Mucosa of rectum (tissue), 2 donors: ENCODE measurements around the gene OR51F1.
"Not testable (repeated sequence)": the region's sequence is repeated elsewhere in the genome, so short reads cannot be mapped to it uniquely, and the experiment has no call there.

Experiments used
- H3K27ac ChIP-seq, 2 donors: one replicate each; pipeline ENCODE4 v1.7.0; 2013; ENCODE audit warnings: inconsistent platforms in 2 of 2, low read depth in 2 of 2, low read length in 2 of 2
- H3K27me3 ChIP-seq, 2 donors: one replicate each; pipeline ENCODE4 v1.7.0; 2013; ENCODE audit warnings: low read length in 2 of 2; ENCODE audit not compliant: control insufficient read depth in 2 of 2, insufficient read depth in 2 of 2
- H3K36me3 ChIP-seq, 2 donors: one replicate each; pipeline ENCODE4 v1.7.0; 2013; ENCODE audit warnings: low read length in 2 of 2; ENCODE audit not compliant: control insufficient read depth in 2 of 2, insufficient read depth in 2 of 2
- H3K4me1 ChIP-seq, 2 donors: one replicate each; pipeline ENCODE4 v1.7.0; 2013; ENCODE audit warnings: low read length in 2 of 2, mild to moderate bottlenecking in 1 of 2; ENCODE audit not compliant: control insufficient read depth in 2 of 2, insufficient read depth in 2 of 2
- H3K4me3 ChIP-seq, 2 donors: one replicate each; pipeline ENCODE4 v1.7.0; 2013; ENCODE audit warnings: low read length in 2 of 2
- H3K9ac ChIP-seq, 2 donors: one replicate each; pipeline ENCODE4 v1.7.0; 2013; ENCODE audit warnings: low read length in 2 of 2, low read depth in 1 of 2, mild to moderate bottlenecking in 1 of 2
- H3K9me3 ChIP-seq, 2 donors: one replicate each; pipeline ENCODE4 v1.7.0; 2013; ENCODE audit warnings: low read length in 2 of 2; ENCODE audit not compliant: control insufficient read depth in 2 of 2
- donor health status: healthy.
- donor health status: Normal muscosa, but diverticular disease.

The OR51F1 gene

GRCh38 chr11:4769838-4770237 is at the start of gene OR51F1:
Gene OR51F1, minus strand, starts transcription at chr11:4769938. Its CDS starts 0 bp downstream, at chr11:4769938.
- no peak within 1 kb of the TSS for H3K4me3 ChIP-seq
- no peak within 1 kb of the TSS for H3K27ac ChIP-seq
- no peaks in the 10 kb centered on the region for H3K27me3 ChIP-seq
- no peaks in the 10 kb centered on the region for H3K36me3 ChIP-seq
- H3K4me1 ChIP-seq = no peaks in the 10 kb centered on the region
- H3K9me3 ChIP-seq = no peaks in the 10 kb centered on the region
- H3K9ac ChIP-seq = no peak within 1 kb of the TSS

- Histone ChIP-seq H3K9me3 (no peaks in the 10 kb centered on the region), H3K4me1 (no peaks in the 10 kb centered on the region), H3K4me3 (no peak overlapping the region), H3K27ac (no peak overlapping the region), H3K36me3 (no peaks in the 10 kb centered on the region), H3K27me3 (no peaks in the 10 kb centered on the region), H3K9ac (no peak overlapping the region)
These were observed 39.5 kb upstream of the OR51F1 start for GRCh38 chr11:4809246-4809645.

- Histone ChIP-seq H3K4me1 (no peaks in the 10 kb centered on the region), H3K4me3 (no peak overlapping the region), H3K9me3 (no peaks in the 10 kb centered on the region), H3K27ac (no peak overlapping the region), H3K9ac (no peak overlapping the region), H3K36me3 (no peaks in the 10 kb centered on the region), H3K27me3 (no peaks in the 10 kb centered on the region)
These were observed 38.7 kb upstream of the OR51F1 start for GRCh38 chr11:4808476-4808875.

GRCh38 chr11:4804280-4804679 is 34.5 kb upstream of the OR51F1 start, which contains the start of gene OR52R1:
Gene OR52R1, minus strand, starts transcription at chr11:4804380. Its CDS starts 0 bp downstream, at chr11:4804380.
- H3K4me1 ChIP-seq = no peaks in the 10 kb centered on the region
- no peaks in the 10 kb centered on the region for H3K27me3 ChIP-seq
- H3K36me3 ChIP-seq = no peaks in the 10 kb centered on the region
- H3K9ac ChIP-seq = no peak within 1 kb of the TSS
- H3K27ac ChIP-seq = no peak within 1 kb of the TSS
- H3K9me3 ChIP-seq = no peaks in the 10 kb centered on the region
- H3K4me3 ChIP-seq = no peak within 1 kb of the TSS

- not testable (repeated sequence) for H3K4me1 ChIP-seq, H3K27me3 ChIP-seq, H3K4me3 ChIP-seq, H3K27ac ChIP-seq, H3K36me3 ChIP-seq, H3K9me3 ChIP-seq, H3K9ac ChIP-seq
These were observed 31.6 kb upstream of the OR51F1 start for GRCh38 chr11:4801316-4801715.

- H3K27me3 ChIP-seq = no peaks in the 10 kb centered on the region
- no peak overlapping the region for H3K9ac ChIP-seq
- no peaks in the 10 kb centered on the region for H3K4me1 ChIP-seq
- no peak overlapping the region for H3K4me3 ChIP-seq
- no peaks in the 10 kb centered on the region for H3K9me3 ChIP-seq
- H3K27ac ChIP-seq = no peak overlapping the region
- no peaks in the 10 kb centered on the region for H3K36me3 ChIP-seq
These were observed 28.9 kb upstream of the OR51F1 start for GRCh38 chr11:4798427-4799183.

- no peaks in the 10 kb centered on the region for H3K4me1 ChIP-seq
- H3K9me3 ChIP-seq = no peaks in the 10 kb centered on the region
- H3K4me3 ChIP-seq = no peak overlapping the region
- no peak overlapping the region for H3K9ac ChIP-seq
- no peaks in the 10 kb centered on the region for H3K36me3 ChIP-seq
- no peaks in the 10 kb centered on the region for H3K27me3 ChIP-seq
- H3K27ac ChIP-seq = no peak overlapping the region
These were observed 27.5 kb upstream of the OR51F1 start for GRCh38 chr11:4797206-4797605.

GRCh38 chr11:4782454-4782853 is 12.7 kb upstream of the OR51F1 start:
- Histone ChIP-seq H3K4me1 (no peaks in the 10 kb centered on the region), H3K27ac (no peak overlapping the region), H3K36me3 (no peaks in the 10 kb centered on the region), H3K9ac (no peak overlapping the region), H3K4me3 (no peak overlapping the region), H3K27me3 (no peaks in the 10 kb centered on the region), H3K9me3 (no peaks in the 10 kb centered on the region)

- H3K9ac ChIP-seq = no peak overlapping the region
- no peaks in the 10 kb centered on the region for H3K9me3 ChIP-seq
- no peak overlapping the region for H3K27ac ChIP-seq
- no peaks in the 10 kb centered on the region for H3K36me3 ChIP-seq
- no peaks in the 10 kb centered on the region for H3K27me3 ChIP-seq
- H3K4me1 ChIP-seq = no peaks in the 10 kb centered on the region
- H3K4me3 ChIP-seq = no peak overlapping the region
These were observed 1.6 kb downstream of the OR51F1 start for GRCh38 chr11:4768094-4768493.

- H3K4me3 ChIP-seq = no peak overlapping the region
- no peaks in the 10 kb centered on the region for H3K27me3 ChIP-seq
- no peak overlapping the region for H3K27ac ChIP-seq
- no peaks in the 10 kb centered on the region for H3K36me3 ChIP-seq
- no peaks in the 10 kb centered on the region for H3K4me1 ChIP-seq
- H3K9me3 ChIP-seq = no peaks in the 10 kb centered on the region
- H3K9ac ChIP-seq = no peak overlapping the region
These were observed 3.2 kb downstream of the OR51F1 start for GRCh38 chr11:4766420-4767043.
